ENCODE data around the gene RELN.

- no peak for TF ChIP-seq CTCF (IDR thresholded peaks at IDR 0.05)
- TF ChIP-seq POLR2A (IDR thresholded peaks at IDR 0.05): no peak
These were observed 349.3 kb downstream of the RELN start for GRCh38 chr7:103640031-103640779.

Data from testis (tissue), 2 donors.